Calu3 (cell line): ENCODE measurements around the gene PSORS1C1. TPM values are rescaled to one million over a fixed set of nuclear protein-coding genes. Genes with fewer than 3 reads are reported as not detected.

Experiments
- BruUV-seq: library from RNA; stranded (reverse); fragments of 400-500 nt; replicated peaks from 2 replicates; lab custom pipeline; 2021; lab: Mats Ljungman, UMichigan
- CTCF ChIA-PET: fragments of 300-600 bp; sonication (Branson Sonifier 250); formaldehyde crosslinking; loops from one replicate; lab custom pipeline; 2022; ENCODE audit warnings: antibody characterized with exemption; lab: Charles Lee
- DNase-seq: peaks from one replicate; pipeline ENCODE4 v3.0.0; 2022
- H3K27ac Mint-ChIP-seq: one replicate; pipeline ENCODE4 v1.8.0; 2022; ENCODE audit warnings: mixed read lengths; ENCODE audit not compliant: unreplicated experiment
- H3K27me3 Mint-ChIP-seq: one replicate; pipeline ENCODE4 v1.8.0; 2022; ENCODE audit warnings: mixed read lengths; ENCODE audit not compliant: unreplicated experiment
- H3K36me3 Mint-ChIP-seq: one replicate; pipeline ENCODE4 v1.8.0; 2022; ENCODE audit warnings: mild to moderate bottlenecking, moderate library complexity, mixed read lengths; ENCODE audit not compliant: insufficient read depth, unreplicated experiment
- H3K4me1 Mint-ChIP-seq: one replicate; pipeline ENCODE4 v1.8.0; 2022; ENCODE audit warnings: mild to moderate bottlenecking, low read depth, mixed read lengths; ENCODE audit not compliant: unreplicated experiment
- H3K4me3 Mint-ChIP-seq: one replicate; pipeline ENCODE4 v1.8.0; 2022; ENCODE audit warnings: mild to moderate bottlenecking, low read depth, moderate library complexity, mixed read lengths; ENCODE audit not compliant: unreplicated experiment
- H3K9me3 Mint-ChIP-seq: one replicate; pipeline ENCODE4 v1.8.0; 2022; ENCODE audit warnings: low read depth, mixed read lengths; ENCODE audit not compliant: unreplicated experiment
- intact Hi-C: fragments of 100-400 bp; cut with micrococcal nuclease; formaldehyde crosslinking; loops from one replicate; pipeline ENCODE4 v1.10.0; 2022; ENCODE audit not compliant: unreplicated experiment
- total RNA-seq: library from RNA; stranded (reverse); gene quantifications from 2 replicates; pipeline ENCODE4 v1.2.3, GENCODE V29; 2022
- TF ChIP-seq, protein P1 (sequence below): fragments of 200-600 bp; IDR thresholded peaks from one replicate; pipeline ENCODE4 v1.8.0; 2022; ENCODE audit warnings: antibody characterized with exemption; ENCODE audit not compliant: unreplicated experiment

Gene PSORS1C1
- total RNA-seq, 1 experiment from 2014 or later, result 11.0 TPM

DNA sequence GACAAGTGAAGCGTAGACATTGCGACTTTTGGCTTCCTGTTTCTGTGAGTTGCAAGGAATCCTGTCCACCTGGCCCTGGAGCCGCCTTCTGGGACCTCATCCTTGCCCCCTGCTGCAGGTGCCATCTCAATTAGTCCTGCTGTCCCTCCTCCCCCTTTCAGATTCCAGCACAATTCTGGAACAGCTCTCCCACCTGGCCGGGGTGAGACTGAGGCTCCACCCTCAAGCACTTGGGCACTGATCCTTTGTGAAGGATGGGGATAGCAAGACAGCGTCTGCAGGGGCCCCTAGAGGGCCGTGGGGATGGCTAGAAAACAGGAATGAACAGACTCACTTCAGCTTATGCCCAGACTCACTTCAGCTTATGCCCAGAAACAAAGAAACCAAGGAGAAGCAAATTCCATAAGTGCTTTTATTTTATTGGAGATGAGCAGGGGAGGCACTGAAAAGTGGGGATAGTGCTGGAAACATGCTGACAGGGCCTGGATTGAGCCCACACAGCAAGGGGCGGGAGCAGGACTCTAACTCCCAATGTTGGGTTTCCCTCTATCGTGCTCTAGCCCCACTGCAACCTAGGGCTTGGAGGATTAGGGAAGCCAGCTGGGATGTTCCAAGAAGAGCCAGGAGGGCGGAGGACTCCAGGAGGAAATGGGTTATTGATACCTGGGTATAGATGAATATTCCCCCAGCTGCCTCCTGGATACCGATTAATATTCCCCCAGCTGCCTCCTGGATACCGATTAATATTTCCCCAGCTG is 3.6 kb upstream of the PSORS1C1 start:
- no peak overlapping the region for H3K27ac Mint-ChIP-seq
- DNase-seq, result no peak
- H3K9me3 Mint-ChIP-seq, result no peaks in the 10 kb centered on the region
- no TSS peak for BruUV-seq
- H3K4me3 Mint-ChIP-seq, result no peak overlapping the region
- H3K36me3 Mint-ChIP-seq, result peaks cover 16% of the 10 kb centered on the region
- peaks cover 28% of the 10 kb centered on the region for H3K27me3 Mint-ChIP-seq
- CTCF ChIA-PET, result interaction anchor here (0.9 to 1.2 kb wide), 2 partner anchors 16 to 24 kb away, joined by 3 to 4 read pairs; no protein-coding TSS in a partner anchor
- intact Hi-C loops, result no loop called here
- TF ChIP-seq, protein P1, sequence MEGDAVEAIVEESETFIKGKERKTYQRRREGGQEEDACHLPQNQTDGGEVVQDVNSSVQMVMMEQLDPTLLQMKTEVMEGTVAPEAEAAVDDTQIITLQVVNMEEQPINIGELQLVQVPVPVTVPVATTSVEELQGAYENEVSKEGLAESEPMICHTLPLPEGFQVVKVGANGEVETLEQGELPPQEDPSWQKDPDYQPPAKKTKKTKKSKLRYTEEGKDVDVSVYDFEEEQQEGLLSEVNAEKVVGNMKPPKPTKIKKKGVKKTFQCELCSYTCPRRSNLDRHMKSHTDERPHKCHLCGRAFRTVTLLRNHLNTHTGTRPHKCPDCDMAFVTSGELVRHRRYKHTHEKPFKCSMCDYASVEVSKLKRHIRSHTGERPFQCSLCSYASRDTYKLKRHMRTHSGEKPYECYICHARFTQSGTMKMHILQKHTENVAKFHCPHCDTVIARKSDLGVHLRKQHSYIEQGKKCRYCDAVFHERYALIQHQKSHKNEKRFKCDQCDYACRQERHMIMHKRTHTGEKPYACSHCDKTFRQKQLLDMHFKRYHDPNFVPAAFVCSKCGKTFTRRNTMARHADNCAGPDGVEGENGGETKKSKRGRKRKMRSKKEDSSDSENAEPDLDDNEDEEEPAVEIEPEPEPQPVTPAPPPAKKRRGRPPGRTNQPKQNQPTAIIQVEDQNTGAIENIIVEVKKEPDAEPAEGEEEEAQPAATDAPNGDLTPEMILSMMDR, result no peak
- H3K4me1 Mint-ChIP-seq, result peaks cover 40% of the 10 kb centered on the region

DNA sequence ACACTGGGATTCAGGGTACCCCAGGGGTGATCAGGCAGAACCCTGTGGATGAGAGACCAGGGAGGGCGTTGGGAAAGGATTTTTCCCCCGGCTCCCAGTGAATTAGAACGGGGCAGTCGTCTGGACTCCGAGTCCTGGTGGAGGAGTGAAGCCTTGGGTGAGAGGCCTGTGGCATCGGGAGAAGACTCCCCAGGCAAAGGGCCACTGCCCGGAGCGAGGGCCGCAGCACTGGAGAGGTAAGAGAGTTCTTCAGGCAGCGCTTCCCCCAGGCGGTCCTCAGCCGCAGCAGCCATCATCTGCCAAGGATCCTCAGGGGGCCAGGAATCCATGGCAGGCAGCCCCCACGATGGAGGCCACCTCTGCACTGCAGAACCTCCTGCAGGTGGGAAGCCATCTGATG is 2.9 kb upstream of the PSORS1C1 start:
- Mint-ChIP-seq H3K27ac (no peak overlapping the region), H3K36me3 (peaks cover 19% of the 10 kb centered on the region), H3K4me3 (no peak overlapping the region), H3K27me3 (peaks cover 21% of the 10 kb centered on the region), H3K9me3 (no peaks in the 10 kb centered on the region), H3K4me1 (peaks cover 47% of the 10 kb centered on the region)
- BruUV-seq, result no TSS peak
- intact Hi-C loops, result no loop called here
- TF ChIP-seq, protein P1, result no peak
- CTCF ChIA-PET, result interaction anchor here (1.2 kb wide), 1 partner anchor 25 kb away, joined by 4 read pairs; no protein-coding TSS in a partner anchor
- no peak for DNase-seq

DNA sequence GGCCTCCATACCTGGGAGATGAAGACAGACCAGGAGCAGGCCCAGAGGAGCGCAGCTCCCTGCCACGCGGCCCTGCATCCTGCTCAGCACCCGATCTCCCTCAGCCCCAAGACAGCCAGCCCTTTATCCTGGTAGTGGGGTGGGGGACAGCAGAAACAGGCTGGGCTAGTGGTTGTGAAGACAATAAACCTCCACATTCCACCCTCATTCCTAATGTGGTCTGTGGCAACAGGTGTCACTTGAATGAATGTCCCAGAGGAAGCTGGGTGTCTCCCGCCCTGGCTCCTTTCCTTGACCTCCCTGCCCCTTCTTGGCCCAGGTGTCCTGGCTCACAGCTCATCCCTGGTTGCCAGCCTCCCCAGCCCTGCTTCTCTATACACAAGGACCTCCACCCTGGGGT is 2.1 kb upstream of the PSORS1C1 start, which contains the start of gene C6orf15:
Gene C6orf15 (minus strand): TSS at position 98 of the 400 bp plus-strand sequence. CDS start 20 bp downstream, at position 78.
- DNase-seq, result no peak
- Mint-ChIP-seq H3K27ac (no peak within 1 kb of the TSS), H3K4me1 (peaks cover 52% of the 10 kb centered on the region), H3K4me3 (no peak within 1 kb of the TSS), H3K36me3 (peaks cover 19% of the 10 kb centered on the region), H3K9me3 (no peaks in the 10 kb centered on the region), H3K27me3 (peaks cover 19% of the 10 kb centered on the region)
- CTCF ChIA-PET, result interaction anchor here (0.7 to 0.8 kb wide), 2 partner anchors 24 to 25 kb away, joined by 3 read pairs; no protein-coding TSS in a partner anchor
- no TSS peak for BruUV-seq
- intact Hi-C loops, result no loop called here
- TF ChIP-seq, protein P1, result no peak

DNA sequence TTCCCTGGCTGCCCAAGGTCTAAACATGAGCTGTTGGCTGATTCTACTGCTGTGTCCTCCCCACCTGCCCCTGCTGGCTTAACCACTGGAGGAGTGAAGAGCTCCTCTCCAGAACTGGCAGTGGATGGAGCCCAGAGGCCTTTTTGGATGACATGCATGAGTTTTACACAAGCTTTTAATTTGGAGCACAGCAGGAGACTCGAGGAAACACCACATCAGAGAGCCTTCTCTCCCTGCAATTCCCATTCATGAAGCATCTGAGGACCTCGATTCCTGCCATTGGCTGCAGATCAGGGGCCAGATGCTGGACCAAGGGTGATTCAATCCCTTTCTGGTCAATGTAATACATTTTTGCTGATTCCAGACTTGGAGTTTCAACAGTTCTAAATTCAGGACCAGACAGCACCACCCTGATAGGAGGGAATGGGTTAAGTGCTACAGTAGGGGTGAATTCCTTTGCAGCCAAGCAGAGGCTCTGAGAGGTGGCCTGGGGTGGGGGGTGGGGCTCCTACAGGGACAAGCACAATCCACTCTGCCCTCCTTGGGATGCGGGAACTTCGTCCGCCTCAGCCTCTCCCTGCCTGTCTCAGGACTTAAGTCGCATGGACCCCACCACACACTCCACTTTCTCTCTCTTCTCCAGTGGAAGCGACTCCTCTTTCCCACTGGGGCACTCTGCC is 599 bp upstream of the PSORS1C1 start:
- no TSS peak for BruUV-seq
- TF ChIP-seq, protein P1, result no peak
- no peak for DNase-seq
- H3K36me3 Mint-ChIP-seq, result peaks cover 19% of the 10 kb centered on the region
- peaks cover 18% of the 10 kb centered on the region for H3K27me3 Mint-ChIP-seq
- H3K9me3 Mint-ChIP-seq, result no peaks in the 10 kb centered on the region
- peak overlapping the region; percentile 58 for H3K4me3 Mint-ChIP-seq
- CTCF ChIA-PET, result interaction anchor here (0.6 to 4.0 kb wide), 20 partner anchors 12 to 607 kb away, joined by 3 to 57 read pairs (median 8); partner anchors contain the start of gene VARS2
- intact Hi-C loops, result loop anchor here (2.0 kb wide), 1 partner anchor 27 kb away; no protein-coding TSS in a partner anchor
- peaks cover 52% of the 10 kb centered on the region for H3K4me1 Mint-ChIP-seq
- peak overlapping the region; percentile 87 for H3K27ac Mint-ChIP-seq
